Liver (tissue), 3 donors: ENCODE data around the gene GPR107.

Experiments used
- FOXA2 ChIP-seq: IDR thresholded peaks from 2 replicates; pipeline ENCODE4 v1.6.1; 2016; ENCODE audit warnings: antibody characterized with exemption
- GABPA ChIP-seq, 2 donors: IDR thresholded peaks in 1 of 2; conservative IDR thresholded peaks in 1 of 2; 2 replicates each; pipeline ENCODE4 v1.6.1; 2016; ENCODE audit warnings: antibody characterized with exemption in 2 of 2, mild to moderate bottlenecking in 1 of 2, moderate library complexity in 1 of 2
- JUND ChIP-seq, 2 donors: IDR thresholded peaks; 2 replicates each; pipeline ENCODE4 v1.6.1; 2016; ENCODE audit warnings: antibody characterized with exemption in 2 of 2
- NR2F2 ChIP-seq: IDR thresholded peaks from 2 replicates; pipeline ENCODE4 v1.6.1; 2016; ENCODE audit warnings: antibody characterized with exemption
- RAD21 ChIP-seq, 2 donors: IDR thresholded peaks; 2 replicates each; pipeline ENCODE4 v1.6.1; 2016; ENCODE audit warnings: antibody characterized with exemption in 2 of 2, mild to moderate bottlenecking in 2 of 2
- RXRA ChIP-seq, 2 donors: IDR thresholded peaks; 2 replicates each; pipeline ENCODE4 v1.6.1; 2017 to 2018; ENCODE audit warnings: antibody characterized with exemption in 2 of 2, mild to moderate bottlenecking in 1 of 2
- SP1 ChIP-seq: IDR thresholded peaks from 2 replicates; pipeline ENCODE4 v1.6.1; 2018; ENCODE audit warnings: antibody characterized with exemption, mild to moderate bottlenecking
- YY1 ChIP-seq: IDR thresholded peaks from 2 replicates; pipeline ENCODE4 v1.6.1; 2016; ENCODE audit warnings: antibody characterized with exemption, mild to moderate bottlenecking
- TF ChIP-seq, protein P1 (sequence below): fragments of 150-350 bp; IDR thresholded peaks from 2 replicates; pipeline ENCODE4 v1.5.1; 2017; ENCODE audit warnings: improper control_type of control experiment, low read depth, low read length; ENCODE audit not compliant: missing input control
- TF ChIP-seq, protein P2 (sequence below): IDR thresholded peaks from 2 replicates; pipeline ENCODE4 v1.6.1; 2016; ENCODE audit warnings: antibody characterized with exemption, mild to moderate bottlenecking
- TF ChIP-seq, protein P3 (sequence below): IDR thresholded peaks from 2 replicates; pipeline ENCODE4 v1.6.1; 2016; ENCODE audit warnings: antibody characterized with exemption
- TF ChIP-seq, protein P4 (sequence below): IDR thresholded peaks from 2 replicates; pipeline ENCODE4 v1.6.1; 2016; ENCODE audit warnings: antibody characterized with exemption
- TF ChIP-seq, protein P5 (sequence below): IDR thresholded peaks from 2 replicates; pipeline ENCODE4 v1.6.1; 2016; ENCODE audit warnings: antibody characterized with exemption
- donor health status: healthy.
- donor health status: healthy.

DNA sequence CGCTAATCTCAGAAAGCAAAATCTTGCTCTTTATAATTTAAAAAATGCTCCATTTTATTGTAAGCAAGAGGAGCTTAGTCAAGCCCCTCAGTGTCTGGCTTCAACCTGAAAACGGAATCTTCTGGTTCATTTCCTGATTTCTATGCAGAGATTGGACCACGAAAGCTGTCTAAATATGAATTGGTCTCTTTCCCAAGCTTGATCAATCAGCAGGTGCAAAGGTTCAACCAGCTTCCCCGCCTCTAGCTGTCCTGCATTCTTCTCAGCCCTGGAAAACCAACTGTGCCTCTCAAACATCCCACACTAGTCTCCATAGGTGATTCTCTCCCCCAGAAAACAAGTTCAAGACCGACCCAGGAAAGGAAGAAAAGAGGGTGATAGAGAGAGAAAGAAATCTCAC lies 45.2 kb upstream of the GPR107 start:
- TF ChIP-seq, protein P1, sequence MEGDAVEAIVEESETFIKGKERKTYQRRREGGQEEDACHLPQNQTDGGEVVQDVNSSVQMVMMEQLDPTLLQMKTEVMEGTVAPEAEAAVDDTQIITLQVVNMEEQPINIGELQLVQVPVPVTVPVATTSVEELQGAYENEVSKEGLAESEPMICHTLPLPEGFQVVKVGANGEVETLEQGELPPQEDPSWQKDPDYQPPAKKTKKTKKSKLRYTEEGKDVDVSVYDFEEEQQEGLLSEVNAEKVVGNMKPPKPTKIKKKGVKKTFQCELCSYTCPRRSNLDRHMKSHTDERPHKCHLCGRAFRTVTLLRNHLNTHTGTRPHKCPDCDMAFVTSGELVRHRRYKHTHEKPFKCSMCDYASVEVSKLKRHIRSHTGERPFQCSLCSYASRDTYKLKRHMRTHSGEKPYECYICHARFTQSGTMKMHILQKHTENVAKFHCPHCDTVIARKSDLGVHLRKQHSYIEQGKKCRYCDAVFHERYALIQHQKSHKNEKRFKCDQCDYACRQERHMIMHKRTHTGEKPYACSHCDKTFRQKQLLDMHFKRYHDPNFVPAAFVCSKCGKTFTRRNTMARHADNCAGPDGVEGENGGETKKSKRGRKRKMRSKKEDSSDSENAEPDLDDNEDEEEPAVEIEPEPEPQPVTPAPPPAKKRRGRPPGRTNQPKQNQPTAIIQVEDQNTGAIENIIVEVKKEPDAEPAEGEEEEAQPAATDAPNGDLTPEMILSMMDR = no peak
- no peak for TF ChIP-seq YY1
- TF ChIP-seq RAD21 (IDR thresholded peaks at IDR 0.05) = peak; percentile 28 to 57
- no peak for TF ChIP-seq GABPA (IDR thresholded peaks at IDR 0.05 in 1 of 2, conservative IDR thresholded peaks at IDR 0.05 in 1 of 2)
- TF ChIP-seq SP1 = peak; percentile 43
- TF ChIP-seq FOXA2 = no peak
- TF ChIP-seq, protein P2, sequence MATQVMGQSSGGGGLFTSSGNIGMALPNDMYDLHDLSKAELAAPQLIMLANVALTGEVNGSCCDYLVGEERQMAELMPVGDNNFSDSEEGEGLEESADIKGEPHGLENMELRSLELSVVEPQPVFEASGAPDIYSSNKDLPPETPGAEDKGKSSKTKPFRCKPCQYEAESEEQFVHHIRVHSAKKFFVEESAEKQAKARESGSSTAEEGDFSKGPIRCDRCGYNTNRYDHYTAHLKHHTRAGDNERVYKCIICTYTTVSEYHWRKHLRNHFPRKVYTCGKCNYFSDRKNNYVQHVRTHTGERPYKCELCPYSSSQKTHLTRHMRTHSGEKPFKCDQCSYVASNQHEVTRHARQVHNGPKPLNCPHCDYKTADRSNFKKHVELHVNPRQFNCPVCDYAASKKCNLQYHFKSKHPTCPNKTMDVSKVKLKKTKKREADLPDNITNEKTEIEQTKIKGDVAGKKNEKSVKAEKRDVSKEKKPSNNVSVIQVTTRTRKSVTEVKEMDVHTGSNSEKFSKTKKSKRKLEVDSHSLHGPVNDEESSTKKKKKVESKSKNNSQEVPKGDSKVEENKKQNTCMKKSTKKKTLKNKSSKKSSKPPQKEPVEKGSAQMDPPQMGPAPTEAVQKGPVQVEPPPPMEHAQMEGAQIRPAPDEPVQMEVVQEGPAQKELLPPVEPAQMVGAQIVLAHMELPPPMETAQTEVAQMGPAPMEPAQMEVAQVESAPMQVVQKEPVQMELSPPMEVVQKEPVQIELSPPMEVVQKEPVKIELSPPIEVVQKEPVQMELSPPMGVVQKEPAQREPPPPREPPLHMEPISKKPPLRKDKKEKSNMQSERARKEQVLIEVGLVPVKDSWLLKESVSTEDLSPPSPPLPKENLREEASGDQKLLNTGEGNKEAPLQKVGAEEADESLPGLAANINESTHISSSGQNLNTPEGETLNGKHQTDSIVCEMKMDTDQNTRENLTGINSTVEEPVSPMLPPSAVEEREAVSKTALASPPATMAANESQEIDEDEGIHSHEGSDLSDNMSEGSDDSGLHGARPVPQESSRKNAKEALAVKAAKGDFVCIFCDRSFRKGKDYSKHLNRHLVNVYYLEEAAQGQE = no peak
- no peak for TF ChIP-seq NR2F2
- peak in 1 of 2 donors; percentile 47 for TF ChIP-seq JUND (IDR thresholded peaks at IDR 0.05)
- TF ChIP-seq, protein P3, sequence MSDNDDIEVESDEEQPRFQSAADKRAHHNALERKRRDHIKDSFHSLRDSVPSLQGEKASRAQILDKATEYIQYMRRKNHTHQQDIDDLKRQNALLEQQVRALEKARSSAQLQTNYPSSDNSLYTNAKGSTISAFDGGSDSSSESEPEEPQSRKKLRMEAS = no peak
- TF ChIP-seq RXRA (IDR thresholded peaks at IDR 0.05) = peak; percentile 28 to 36
- TF ChIP-seq, protein P4, sequence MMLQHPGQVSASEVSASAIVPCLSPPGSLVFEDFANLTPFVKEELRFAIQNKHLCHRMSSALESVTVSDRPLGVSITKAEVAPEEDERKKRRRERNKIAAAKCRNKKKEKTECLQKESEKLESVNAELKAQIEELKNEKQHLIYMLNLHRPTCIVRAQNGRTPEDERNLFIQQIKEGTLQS = no peak
- TF ChIP-seq, protein P5, sequence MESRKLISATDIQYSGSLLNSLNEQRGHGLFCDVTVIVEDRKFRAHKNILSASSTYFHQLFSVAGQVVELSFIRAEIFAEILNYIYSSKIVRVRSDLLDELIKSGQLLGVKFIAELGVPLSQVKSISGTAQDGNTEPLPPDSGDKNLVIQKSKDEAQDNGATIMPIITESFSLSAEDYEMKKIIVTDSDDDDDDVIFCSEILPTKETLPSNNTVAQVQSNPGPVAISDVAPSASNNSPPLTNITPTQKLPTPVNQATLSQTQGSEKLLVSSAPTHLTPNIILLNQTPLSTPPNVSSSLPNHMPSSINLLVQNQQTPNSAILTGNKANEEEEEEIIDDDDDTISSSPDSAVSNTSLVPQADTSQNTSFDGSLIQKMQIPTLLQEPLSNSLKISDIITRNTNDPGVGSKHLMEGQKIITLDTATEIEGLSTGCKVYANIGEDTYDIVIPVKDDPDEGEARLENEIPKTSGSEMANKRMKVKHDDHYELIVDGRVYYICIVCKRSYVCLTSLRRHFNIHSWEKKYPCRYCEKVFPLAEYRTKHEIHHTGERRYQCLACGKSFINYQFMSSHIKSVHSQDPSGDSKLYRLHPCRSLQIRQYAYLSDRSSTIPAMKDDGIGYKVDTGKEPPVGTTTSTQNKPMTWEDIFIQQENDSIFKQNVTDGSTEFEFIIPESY = no peak
